ELR (cell line): ENCODE data around the gene SEC24D.
A peak's percentile ranks its signal among the peaks of the same experiment; 100 is the strongest.
"Not testable (repeated sequence)": the region's sequence is repeated elsewhere in the genome, so short reads cannot be mapped to it uniquely, and the experiment has no call there.

Experiments used
- DNase-seq: peaks from one replicate; pipeline ENCODE4 v3.0.0-alpha.2; 2015; ENCODE audit warnings: low read depth

The SEC24D gene, protein sequence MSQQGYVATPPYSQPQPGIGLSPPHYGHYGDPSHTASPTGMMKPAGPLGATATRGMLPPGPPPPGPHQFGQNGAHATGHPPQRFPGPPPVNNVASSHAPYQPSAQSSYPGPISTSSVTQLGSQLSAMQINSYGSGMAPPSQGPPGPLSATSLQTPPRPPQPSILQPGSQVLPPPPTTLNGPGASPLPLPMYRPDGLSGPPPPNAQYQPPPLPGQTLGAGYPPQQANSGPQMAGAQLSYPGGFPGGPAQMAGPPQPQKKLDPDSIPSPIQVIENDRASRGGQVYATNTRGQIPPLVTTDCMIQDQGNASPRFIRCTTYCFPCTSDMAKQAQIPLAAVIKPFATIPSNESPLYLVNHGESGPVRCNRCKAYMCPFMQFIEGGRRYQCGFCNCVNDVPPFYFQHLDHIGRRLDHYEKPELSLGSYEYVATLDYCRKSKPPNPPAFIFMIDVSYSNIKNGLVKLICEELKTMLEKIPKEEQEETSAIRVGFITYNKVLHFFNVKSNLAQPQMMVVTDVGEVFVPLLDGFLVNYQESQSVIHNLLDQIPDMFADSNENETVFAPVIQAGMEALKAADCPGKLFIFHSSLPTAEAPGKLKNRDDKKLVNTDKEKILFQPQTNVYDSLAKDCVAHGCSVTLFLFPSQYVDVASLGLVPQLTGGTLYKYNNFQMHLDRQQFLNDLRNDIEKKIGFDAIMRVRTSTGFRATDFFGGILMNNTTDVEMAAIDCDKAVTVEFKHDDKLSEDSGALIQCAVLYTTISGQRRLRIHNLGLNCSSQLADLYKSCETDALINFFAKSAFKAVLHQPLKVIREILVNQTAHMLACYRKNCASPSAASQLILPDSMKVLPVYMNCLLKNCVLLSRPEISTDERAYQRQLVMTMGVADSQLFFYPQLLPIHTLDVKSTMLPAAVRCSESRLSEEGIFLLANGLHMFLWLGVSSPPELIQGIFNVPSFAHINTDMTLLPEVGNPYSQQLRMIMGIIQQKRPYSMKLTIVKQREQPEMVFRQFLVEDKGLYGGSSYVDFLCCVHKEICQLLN

DNA sequence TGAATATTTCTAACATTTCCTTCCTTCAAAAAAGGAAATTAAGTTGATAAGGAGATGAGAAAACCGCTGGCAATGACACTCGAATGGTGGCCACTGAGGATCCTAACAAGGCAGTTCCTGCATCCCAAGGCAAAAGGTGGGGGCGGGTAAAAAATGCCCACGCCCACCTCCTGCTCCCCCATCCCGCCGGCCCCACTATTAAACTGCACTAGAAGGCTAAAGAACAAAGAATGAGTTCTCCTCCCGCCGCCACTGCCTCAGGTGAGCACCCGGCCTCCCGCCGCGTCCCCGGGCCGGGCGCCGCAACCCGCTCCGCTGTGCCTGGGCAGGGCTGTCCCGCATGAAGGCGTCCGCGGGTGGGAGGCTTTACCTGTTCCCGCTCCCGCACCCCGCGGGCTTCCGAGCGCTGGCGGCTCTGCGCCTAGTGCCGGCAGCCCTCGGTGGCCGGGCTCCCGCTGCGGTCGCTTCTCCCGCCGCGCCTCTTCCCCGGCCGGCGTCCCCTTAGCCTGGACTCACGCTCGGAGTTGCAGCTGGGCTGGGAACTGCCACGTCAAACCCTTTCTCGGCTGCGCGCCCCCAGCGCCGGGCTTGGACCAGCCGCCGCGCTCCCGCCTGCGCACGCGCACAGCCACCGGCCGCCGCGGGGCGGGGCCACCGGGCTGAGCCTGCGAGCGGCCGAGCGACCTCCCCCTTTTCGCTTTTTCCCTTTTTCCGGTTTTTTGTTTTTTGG lies at the start of gene SEC24D:
Gene SEC24D, minus strand, starts transcription at position 556 of the 730 bp plus-strand sequence. CDS start 2,430 bp downstream, outside the sequence.
- DNase-seq, result peak; percentile 88

DNA sequence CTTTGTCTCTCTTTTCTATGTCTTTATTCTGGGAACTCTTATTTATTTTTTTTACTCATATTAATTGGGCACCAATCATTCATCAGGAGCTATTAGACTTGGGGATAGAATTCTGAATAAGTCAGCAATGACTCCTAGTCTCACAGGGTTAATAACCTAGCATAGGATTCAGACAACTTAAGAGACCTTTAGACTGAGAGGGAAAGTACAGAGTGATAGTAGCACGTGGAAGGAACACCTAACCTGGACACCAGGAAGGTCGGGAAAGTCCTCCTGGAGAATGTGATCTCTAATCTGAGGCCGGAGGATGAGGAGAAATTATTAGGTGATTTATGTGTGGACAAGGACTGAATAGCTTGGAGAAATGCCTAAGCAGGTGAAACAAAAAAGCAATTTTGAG lies 48.8 kb upstream of the SEC24D start:
- DNase-seq, result no peak

DNA sequence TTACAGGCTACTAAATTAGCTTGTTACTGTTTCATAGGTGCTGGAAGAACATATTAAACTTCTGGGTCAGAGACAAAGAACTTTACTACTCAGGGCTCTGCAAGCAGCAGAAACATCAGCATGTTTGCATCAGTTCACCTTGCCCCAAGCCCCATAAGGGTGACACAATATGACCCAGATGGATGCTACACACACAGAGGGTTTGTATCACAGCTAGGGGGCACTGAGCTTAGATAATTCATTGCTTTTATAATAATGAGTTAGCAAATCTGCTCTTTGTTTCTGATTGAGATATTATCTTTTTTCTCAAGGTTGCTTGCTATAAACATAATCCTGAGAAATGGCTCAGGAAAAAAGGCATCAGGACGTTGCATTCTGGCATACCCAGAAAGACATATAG lies 47.9 kb upstream of the SEC24D start:
- peak; percentile 28 for DNase-seq

DNA sequence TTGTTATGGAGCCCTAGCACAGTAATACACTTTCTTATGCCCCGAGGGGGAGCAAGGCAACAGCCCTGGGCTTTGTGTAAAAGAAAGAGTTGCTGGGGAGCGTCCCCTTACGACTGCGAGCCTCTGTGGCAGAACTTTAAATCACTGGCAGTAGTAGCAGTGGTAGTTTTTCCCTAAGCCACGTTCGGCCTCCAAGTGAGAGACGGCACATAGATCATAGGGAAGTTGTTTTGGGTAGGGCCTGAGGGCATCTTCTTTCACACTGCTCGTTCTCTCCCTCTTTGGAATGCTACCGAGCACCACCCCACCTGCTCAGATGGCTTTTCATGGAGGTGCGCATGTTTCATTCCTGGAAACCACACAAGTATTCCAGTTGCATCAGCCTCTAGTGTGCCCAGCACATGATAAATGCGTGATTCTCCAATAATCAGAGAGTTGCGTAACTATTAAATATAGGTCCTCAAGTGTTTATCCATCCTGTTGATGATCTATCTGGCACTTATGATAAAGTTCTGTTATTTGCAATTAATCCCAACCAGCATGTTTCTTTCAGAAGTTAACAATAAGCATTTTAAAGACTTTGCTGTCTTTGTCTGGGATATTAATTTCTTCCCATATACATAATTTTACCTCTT lies 45.7 kb upstream of the SEC24D start:
- no peak for DNase-seq

DNA sequence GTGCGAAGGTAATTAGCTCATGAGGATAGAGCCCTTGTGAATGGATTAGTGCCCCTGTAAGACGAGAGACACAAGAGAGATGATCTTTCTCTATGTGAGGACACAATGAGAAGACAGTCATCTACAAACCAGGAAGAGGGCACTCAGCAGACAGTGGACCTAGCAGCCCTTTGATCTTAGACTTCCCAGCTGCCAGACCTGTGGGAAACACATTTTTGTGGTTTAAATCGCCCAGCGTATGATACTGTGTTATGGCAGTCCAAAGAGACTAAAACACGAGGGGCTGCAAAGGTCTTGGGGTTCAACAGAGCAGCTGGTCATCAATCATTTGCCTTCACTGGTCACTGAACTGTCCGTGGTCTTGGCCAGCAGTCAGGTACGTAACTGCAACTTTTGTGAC lies 43.5 kb upstream of the SEC24D start:
- no peak for DNase-seq

DNA sequence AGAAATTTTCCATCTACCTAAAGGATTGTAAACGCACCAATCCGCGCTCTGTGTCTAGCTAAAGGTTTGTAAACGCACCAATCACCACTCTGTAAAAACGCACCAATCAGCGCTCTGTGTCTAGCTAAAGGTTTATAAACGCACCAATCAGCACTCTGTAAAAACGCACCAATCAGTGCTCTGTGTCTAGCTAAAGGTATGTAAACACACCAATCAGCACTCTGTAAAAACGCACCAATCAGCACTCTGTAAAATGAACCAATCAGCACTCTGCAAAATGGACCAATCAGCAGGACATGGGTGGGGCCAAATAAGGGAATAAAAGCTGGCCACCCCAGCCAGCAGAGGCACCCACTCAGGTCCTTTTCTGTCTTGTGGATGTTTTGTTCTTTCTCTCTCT lies 42.6 kb upstream of the SEC24D start:
- not testable (repeated sequence) for DNase-seq

DNA sequence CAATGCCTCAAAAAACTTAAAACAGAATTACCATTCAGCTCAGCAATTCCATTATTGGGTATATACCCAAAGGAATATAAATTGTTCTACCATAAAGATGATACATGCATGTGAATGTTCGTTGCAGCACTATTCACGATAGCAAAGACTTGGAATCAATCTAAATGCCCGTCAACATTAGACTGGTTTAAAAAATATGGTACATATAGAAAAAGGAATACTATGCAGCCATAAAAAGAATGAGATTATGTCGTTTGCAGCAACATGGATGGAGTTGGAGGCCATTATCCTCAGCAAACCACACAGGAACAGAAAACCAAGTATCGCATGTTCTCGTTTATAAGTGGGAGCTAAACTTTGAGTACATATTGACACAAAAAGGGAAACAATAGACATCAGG lies 41.9 kb upstream of the SEC24D start:
- DNase-seq, result no peak

DNA sequence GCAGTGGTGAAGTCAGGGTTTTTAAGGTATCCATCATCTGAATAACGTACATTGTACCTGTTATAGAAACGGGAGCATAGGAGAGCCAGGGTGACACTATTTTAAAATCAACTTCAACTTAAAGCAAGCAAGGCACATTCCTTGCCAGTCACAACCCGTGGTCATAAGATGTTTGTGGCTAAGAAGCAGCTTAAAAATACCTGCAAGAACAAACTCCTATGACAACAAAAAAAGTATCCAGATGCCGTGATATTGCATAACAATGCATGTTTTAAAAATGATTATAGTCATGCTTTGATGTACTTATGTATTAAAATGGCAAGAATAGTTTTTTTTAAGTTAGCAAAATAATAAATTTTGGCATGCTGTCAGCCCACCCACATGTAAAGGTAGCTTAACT lies 36.3 kb upstream of the SEC24D start:
- no peak for DNase-seq

DNA sequence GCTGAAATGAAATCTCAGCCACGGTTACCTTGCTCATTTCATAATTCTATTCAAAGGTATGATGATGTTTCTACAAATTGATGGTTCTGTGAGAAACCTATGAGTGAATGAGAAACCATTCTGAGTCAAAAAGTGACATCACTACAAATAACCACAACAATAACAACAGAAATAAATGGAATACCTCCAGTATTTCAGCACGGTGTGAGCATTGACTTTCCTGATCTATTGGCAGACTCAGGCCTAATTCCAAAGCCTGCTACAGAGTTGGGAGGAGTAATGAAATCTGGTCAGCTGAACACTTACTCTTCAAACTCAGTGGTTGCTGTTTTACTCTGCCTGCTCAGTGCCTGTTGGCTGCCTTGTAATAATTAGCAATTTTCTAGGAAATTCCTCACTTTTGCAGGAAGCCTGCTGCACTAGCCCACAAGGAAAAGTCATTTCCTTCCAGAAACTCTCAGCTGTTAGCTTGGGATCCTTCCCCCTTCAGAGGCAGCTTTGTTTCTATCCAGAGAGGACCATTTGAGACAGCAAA lies 33.9 kb upstream of the SEC24D start:
- DNase-seq, result peak; percentile 80

DNA sequence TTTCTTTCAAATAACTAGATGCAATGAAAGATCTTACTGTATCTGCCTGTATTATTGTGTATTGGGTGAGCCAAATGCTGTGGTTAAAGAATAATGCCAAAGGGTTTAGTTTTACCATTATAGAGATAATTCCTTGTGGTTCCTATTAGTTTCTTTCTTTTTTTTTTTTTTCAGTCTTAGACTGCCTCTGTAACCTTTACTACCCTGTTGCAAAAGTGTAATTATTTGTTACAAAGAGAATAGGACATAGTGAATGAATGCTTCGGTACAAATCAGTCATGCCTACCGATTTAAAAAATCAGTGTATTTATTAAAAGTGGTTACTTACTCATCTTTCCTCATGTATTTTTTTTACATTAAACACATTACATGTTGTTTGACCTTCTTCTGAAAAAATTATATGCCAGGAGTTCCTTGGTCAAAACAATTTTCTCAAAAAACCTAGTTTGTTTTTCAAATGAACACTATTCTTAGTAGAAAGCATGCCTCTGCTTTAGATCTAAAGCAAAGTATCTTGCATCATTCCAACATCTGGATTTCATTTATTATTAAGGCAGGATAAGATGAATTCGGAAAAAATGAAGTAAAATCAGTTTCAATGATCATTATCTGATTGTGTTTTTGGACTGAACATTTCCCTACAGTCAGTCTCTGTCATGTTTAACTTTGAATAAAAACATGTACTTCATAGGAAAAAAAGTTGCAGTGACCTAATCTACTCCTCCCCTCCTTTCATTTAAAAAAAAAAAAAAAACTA lies 31.6 kb upstream of the SEC24D start:
- DNase-seq, result no peak

DNA sequence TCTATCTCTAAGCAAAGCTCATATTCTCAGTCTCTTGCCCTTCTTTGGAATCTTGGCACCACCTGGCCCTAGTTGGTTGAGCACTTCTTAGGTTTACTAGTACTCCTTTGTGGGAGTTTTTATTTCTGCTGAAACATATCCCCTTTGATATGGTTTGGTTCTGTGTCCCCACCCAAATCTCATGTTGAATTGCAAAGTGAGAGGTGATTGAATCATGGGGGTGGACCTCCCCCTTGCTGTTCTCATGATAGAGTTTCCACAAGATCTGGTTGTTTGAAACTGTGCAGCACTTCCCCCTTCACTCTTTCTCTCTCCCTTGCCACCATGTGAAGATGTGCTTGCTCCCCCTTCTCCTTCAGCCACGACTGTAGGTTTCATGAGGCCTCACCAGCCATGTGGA lies 30.5 kb upstream of the SEC24D start:
- no peak for DNase-seq

DNA sequence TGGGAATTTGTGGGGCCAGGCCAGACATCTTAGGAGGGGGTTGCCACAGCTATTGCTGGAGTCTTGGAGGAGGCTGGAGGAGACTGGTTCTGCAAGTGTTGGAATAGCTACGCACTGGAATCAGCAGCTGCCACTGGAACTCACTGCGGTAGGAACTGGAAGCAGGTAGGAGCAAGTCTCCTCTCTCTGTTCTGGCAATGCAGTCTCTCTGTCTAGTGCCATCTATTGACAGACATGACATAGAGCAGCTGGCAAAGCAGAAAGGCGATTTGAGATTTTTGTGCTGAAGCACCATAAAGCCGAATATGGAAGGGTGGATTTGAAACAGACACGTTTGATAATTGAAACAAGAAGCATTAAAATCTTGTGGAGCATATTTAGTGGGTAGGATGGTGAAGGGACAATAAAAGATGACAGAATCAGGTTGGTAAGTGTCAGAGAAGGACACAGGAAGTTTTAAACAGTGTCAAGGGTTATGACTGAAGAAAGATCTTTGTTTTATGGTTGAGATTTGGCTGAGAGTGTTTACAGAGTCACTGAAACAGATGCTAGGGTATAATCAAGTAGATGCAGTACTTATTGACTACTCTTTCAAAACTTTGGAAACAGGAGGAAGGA lies 29.3 kb upstream of the SEC24D start:
- DNase-seq, result peak; percentile 65

DNA sequence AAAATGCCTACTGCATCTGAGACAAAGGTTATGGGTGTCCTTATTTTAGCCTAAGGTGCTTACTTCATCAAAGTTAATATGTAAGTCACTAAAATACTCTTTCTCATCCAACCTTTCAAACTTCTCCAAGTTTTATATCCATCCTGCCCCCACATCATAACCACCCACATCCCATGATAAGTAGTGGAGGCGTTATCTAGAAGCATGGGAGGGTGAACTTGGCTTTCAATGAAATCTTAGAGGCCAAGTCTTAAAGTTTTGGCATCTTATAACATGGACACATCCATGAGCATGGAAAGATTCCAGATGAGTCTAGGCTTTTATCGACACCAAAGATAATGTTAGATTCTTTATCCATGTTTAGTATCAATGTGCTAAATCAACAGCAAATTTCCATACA lies 22.9 kb upstream of the SEC24D start:
- DNase-seq, result no peak

DNA sequence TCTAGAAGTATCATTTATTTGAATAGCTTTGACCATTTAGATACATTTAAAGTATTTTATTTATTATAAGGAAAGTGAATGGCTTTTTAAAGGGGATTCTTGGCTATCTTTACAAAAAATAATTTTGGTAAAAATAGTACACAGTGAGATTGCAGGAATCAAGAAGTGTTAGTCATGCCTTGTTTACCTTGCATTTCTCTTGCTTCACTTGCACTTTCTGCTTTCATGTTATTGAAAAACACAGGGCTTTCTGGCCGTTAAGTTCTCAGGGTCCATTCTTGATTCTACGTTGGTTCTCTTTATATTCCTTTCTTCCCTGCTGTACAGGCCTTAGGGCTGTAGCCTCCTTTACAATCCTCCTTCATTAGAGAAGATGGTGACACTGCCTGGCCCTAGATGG lies 21.8 kb upstream of the SEC24D start:
- no peak for DNase-seq

DNA sequence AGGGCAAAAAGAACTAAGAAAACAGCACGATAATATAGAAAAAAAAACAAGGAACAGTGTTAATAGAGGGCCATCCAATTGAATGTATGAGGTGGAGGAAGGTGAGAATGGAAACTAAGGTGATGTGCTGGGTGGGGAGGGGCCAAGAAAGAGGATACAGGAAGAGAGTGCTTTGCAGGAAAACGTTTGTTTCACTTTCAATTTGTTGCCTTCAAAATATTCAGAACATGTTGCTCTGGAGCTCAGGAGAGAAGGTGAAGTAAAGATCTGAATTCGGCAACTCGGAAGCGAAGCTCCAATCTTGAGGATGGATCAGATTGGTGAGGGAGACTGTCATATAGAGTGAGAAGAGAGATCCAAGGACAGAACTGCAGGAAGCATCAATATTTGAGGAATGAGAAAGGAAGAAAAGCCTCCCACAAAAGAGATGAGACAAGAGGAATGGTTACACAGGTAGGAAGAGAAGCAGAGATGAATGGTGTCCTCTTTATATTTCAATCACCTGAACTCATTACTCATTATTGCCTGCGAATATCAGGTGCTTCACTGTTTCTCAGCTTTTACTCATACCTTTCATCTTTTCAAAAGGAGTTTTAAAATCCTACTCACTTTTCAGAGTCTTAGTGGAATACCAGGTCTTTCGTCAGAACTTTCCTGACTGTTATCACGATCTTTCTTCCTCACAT lies 14.7 kb upstream of the SEC24D start:
- DNase-seq, result peak; percentile 30

DNA sequence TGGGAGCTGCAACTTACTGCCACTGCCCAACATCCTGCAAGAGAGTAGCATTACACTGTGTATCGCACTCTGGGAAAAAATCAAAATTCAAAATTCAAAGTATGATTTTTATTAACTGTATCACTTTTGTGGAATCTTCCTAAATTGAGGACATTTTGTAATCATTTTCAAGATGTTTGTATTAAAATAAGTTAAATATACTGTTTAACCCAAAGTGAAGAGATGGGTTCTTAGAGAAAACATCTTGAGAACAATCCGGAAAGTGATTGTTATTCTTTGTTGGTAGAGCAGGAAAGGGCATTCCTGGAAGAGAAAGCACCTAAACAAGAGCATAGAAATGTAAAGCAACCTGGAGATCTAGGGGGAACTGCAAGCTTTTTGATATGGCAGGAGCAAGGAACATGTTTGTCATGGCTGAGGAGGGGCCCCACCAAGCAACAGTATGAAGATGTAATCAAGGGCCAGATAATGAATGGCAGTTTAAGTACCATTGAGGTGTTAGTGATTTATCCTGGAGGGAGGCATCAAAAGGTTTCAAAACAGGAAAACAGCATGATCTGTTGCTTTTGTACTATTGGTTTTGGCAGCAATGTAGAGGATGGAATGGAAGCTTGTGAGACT lies 14.1 kb upstream of the SEC24D start:
- no peak for DNase-seq

DNA sequence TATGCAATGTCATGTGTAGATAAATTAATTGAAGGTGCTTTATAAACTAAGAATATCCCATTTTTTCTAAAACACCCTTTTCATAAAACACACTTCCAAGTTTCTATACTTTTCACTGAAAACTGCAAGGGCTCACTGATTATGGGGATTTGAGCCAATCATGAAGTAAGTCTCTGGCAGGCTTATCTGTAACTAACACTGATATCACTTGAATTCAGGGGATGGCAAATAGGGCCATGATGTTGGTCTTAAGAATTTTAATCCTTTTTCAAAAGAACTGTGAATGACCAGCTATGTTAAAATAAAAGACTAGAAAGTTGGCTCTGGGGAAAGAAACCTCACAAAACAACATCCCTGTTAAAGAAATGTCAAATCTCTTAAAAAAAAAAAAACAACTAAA lies 13.0 kb upstream of the SEC24D start:
- DNase-seq, result no peak

DNA sequence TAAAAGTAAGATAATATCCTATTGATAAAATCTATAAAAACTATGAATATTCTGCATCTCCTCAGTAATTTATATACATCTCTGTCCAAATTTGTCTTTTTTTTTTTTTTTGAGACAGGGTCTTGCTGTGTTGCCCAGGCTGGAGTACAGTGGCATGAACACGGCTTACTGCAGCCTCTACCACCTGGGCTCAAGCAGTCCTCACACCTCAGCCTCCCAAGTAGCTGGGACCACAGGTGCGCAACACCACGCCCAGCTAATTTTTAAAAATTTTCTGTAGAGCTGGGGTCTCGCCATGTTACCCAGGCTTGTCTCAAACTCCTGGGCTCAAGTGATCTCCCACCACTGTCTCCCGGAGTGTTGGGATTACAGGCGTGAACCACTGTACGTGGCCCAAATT lies 12.3 kb upstream of the SEC24D start:
- no peak for DNase-seq

DNA sequence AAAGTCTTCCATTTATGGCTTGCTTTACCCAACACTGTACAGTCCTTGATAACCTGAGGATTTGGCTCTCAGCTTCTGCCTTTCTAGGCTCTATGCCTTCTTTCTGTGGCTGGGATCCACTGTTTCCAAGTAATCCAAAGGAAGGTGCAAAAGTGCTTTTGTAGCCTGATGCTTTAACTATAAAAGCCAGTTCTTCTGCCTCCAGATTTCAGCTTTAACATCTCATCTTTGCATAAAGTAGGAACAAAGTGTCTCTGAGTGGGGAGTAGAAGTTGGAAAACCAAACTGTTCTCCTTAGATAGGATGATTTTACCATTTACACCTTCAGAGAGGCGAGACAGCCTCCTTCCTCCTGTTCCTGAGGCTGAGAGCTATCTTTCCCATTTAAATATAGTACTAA lies 11.1 kb upstream of the SEC24D start:
- no peak for DNase-seq
